ES-I3 (cell line): Measurements from ENCODE around the gene LZTS3.
"Not testable (repeated sequence)": the region's sequence is repeated elsewhere in the genome, so short reads cannot be mapped to it uniquely, and the experiment has no call there.

Source experiments
- H3K36me3 ChIP-seq: 2 replicates; pipeline ENCODE4 v1.6.1; 2013; ENCODE audit warnings: mild to moderate bottlenecking, low read length, control low read depth, moderate library complexity; ENCODE audit not compliant: insufficient read depth
- H3K4me1 ChIP-seq: 2 replicates; pipeline ENCODE4 v1.6.1; 2013; ENCODE audit warnings: mild to moderate bottlenecking, control low read depth, low read length; ENCODE audit not compliant: insufficient read depth
- H3K9ac ChIP-seq: 2 replicates; pipeline ENCODE4 v1.6.1; 2013; ENCODE audit warnings: low read depth, mild to moderate bottlenecking, low read length, moderate library complexity
- H3K9me3 ChIP-seq: 2 replicates; pipeline ENCODE4 v1.6.1; 2013; ENCODE audit warnings: mild to moderate bottlenecking, low read length, moderate library complexity; ENCODE audit not compliant: control insufficient read depth, insufficient read depth

LZTS3 gene

DNA sequence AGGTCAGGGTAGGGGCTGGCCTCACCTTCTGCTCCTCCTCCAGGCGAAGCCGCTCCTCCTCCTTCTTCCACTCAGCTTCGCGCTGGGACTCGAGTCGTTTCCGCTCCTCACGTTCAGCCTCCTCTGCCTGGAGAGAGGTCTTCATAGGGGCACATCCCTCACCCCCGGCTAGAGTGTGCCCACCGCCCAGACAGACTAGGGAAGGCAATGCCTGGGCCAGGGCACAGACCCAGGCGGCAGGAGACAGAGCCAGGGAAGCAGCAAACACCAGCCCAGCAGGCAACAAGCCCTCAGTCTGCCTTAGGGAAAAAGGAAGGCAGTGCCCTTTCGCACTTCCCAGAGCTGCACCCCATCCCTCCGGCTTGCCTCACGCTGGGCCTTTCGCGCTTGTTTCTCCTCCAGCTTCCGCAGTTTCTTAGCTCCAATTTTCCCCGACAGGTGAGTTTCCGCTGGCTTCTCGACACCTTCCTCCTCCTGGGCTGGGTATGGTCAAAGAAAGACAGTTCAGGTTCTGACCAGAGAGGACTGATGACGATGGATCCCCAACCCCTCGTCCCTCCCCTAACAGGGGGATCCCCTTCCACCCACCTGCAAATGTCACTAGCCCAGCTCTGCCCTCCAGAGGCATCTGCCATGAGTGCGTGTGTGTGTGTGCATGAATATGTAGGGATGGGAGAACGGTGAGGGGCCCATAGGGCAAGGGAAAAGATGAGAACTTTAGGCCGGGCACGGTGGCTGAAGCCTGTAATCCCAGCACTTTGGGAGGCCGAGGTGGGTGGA is 26.8 kb upstream of the LZTS3 start:
- Histone ChIP-seq H3K9ac (no peak overlapping the region), H3K9me3 (no peaks in the 10 kb centered on the region), H3K4me1 (no peaks in the 10 kb centered on the region), H3K36me3 (peaks cover 15% of the 10 kb centered on the region)

DNA sequence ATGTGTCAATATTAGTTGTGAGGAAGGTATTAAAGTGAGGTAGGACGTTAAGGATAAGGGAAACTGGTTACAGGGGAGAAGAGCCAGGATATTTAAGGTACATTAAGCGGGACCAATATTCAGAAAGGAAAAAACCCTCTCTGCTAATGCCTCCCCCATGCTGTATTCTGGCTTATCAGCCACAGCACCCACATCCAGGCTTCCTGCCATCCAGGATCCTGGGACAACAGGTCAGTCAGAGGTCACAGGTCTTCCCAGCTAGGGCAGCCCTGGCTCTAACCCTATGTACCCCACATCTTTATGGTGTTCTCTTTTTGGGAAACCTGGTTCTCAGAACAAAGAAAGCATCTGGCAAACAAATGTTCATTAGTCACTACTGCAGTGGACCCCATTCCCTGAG is 25.9 kb upstream of the LZTS3 start:
- no peaks in the 10 kb centered on the region for H3K9me3 ChIP-seq
- H3K4me1 ChIP-seq: no peaks in the 10 kb centered on the region
- H3K36me3 ChIP-seq: peaks cover 15% of the 10 kb centered on the region
- H3K9ac ChIP-seq: no peak overlapping the region

- Histone ChIP-seq H3K4me1 (no peaks in the 10 kb centered on the region), H3K36me3 (peaks cover 14% of the 10 kb centered on the region), H3K9ac (no peak overlapping the region), H3K9me3 (no peaks in the 10 kb centered on the region)
Measured at GRCh38 chr20:3195590-3196237, 22.4 kb upstream of the LZTS3 start.

DNA sequence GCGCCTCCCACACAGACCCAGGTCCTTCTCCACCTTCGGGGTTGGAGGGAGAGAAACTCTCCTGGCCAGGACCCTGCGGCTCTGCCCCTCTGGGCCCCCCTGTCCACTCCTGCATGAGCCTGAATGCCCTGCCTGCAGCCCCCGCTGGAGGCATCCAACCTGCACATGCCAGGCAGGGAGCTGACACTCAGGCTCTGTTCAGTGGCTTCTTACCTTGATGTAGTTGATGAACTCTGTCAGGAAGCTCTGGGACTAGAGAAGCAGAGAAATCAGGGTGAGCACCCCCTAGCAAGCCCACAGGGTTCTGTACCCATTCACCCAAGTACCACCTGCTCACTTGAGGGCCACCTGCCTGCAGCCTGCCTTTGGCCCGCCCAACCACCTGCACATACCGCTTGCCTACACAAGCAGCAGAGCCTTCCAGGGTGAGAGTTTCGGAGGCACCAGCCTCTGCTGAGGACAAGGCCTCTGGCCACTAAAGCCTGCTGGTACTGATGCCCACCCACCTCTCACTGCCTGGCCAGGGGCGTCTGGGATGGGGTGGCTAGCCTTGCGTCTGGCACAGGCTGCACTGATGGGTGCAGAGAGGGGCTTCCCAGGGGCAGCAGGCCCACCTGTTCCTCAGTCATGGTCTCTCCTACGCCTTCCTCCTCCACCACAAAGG is 21.4 kb upstream of the LZTS3 start:
- no peak overlapping the region for H3K9ac ChIP-seq
- peaks cover 16% of the 10 kb centered on the region for H3K36me3 ChIP-seq
- no peaks in the 10 kb centered on the region for H3K9me3 ChIP-seq
- H3K4me1 ChIP-seq: no peaks in the 10 kb centered on the region

DNA sequence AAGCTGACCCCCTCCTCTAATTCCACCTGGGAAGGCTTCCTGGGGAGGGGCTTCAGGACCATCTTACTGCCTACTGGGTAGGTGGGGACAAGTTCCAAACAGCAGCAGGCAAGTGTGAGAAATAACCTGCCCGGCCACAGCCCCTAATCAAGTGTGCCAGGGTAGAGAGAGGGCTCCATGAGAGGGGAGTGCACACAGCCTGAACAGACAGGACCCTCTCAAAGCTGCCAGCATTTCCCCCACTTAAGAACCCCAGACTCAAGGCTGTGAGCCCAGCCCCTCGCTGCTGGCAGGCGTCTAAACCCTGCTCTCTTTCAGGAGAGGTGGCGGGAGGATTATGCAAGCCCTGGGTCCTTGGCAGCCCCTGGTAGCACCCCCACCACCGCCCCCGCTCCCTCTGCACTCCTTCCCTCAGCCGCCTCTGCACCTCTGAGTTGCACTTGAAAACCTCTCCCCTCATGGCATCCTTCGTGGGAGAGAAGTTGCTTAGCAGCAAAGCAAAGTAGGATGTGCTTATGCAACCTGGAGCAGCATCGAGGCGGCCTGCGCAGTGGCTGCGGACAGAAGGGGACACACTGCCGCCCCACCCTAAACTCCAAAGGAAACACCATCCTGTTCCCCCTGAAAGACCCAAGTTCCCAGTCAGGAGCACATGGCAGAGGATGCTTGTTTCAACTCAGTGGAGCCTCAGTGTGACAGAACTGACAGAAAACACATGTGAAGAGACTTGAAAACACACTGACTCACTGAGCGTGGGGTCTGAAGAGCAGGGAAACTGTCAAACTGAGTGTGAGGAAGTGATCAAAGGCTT is 20.7 kb upstream of the LZTS3 start:
- Histone ChIP-seq H3K9me3 (no peaks in the 10 kb centered on the region), H3K4me1 (no peaks in the 10 kb centered on the region), H3K9ac (no peak overlapping the region), H3K36me3 (peaks cover 11% of the 10 kb centered on the region)

- peaks cover 11% of the 10 kb centered on the region for H3K36me3 ChIP-seq
- H3K9me3 ChIP-seq: no peaks in the 10 kb centered on the region
- H3K4me1 ChIP-seq: no peaks in the 10 kb centered on the region
- no peak overlapping the region for H3K9ac ChIP-seq
Measured at GRCh38 chr20:3192226-3193015, 19.1 kb upstream of the LZTS3 start.

GRCh38 chr20:3190681-3191111 is 17.3 kb upstream of the LZTS3 start:
- H3K9ac ChIP-seq: no peak overlapping the region
- H3K9me3 ChIP-seq: no peaks in the 10 kb centered on the region
- H3K36me3 ChIP-seq: peaks cover 8% of the 10 kb centered on the region
- H3K4me1 ChIP-seq: no peaks in the 10 kb centered on the region

DNA sequence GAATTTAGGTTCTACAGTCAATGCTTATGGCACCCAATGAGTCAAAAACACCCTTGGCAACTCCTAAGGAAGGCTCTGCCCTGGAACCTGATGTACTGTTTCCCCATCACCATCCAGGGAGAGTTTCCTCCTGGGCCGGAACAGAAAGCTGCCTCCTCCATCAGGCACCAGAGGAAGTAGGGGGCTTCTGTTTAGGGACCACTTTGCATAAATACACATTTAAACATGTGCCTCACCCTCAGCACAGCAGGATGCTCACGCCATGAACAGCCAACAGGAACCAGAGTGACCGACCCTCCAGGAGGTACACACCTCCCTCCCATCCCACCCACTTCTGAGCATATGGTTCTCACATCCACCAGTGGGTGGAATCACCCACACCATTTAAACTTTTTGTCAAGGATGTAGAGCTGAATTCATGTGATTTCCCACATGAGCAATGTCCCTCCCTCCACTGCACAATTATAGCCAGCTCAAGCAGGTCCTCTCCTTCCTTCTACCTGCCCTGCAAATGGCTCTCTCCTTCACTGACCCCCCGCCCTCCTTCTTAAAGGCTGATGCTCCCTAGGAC is 16.3 kb upstream of the LZTS3 start:
- Histone ChIP-seq H3K9me3 (no peaks in the 10 kb centered on the region), H3K4me1 (no peaks in the 10 kb centered on the region), H3K36me3 (peaks cover 8% of the 10 kb centered on the region), H3K9ac (no peak overlapping the region)

GRCh38 chr20:3188823-3189413 is 15.6 kb upstream of the LZTS3 start:
- Histone ChIP-seq H3K4me1 (no peaks in the 10 kb centered on the region), H3K9me3 (no peaks in the 10 kb centered on the region), H3K9ac (no peak overlapping the region), H3K36me3 (peaks cover 8% of the 10 kb centered on the region)

DNA sequence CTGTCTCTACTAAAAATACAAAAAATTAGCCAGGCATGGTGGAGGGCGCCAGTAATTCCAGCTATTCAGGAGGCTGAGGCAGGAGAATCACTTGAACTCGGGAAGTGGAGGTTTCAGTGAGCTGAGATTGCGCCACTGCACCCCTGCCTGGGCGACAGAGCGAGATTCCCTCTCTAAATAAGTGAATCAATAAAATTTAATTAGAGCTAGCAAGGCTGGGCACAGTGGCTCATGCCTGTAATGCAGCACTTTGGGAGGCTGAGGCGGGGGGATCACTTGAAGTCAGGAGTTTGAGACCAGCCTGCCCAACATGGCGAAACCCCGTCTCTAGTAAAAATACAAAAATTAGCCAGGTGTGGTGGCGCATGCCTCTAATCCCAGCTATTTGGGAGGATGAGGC is 14.5 kb upstream of the LZTS3 start:
- H3K4me1 ChIP-seq, H3K9me3 ChIP-seq, H3K36me3 ChIP-seq, H3K9ac ChIP-seq: not testable (repeated sequence)

GRCh38 chr20:3183896-3184612 is 10.7 kb upstream of the LZTS3 start:
- H3K4me1 ChIP-seq: no peaks in the 10 kb centered on the region
- H3K9ac ChIP-seq: no peak overlapping the region
- no peaks in the 10 kb centered on the region for H3K9me3 ChIP-seq
- no peaks in the 10 kb centered on the region for H3K36me3 ChIP-seq

DNA sequence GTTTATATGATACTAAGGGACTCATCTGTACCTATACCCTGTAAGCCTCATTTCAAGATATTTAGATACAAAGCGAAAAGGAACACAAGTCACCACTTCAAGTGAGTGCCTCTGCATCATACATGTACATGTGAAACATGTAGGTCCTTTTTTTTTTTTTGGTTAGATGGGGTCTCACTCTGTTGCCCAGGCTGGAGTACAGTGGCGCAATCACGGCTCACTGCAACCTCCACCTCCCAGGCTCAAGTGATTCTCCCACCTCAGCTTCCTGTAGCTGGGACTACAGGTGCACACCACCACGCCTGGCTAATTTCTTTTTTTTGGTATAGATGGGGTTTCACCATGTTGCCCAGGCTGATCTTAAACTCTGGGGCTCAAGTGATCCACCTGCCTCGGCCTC is 9.1 kb upstream of the LZTS3 start:
- H3K9ac ChIP-seq, H3K9me3 ChIP-seq, H3K4me1 ChIP-seq, H3K36me3 ChIP-seq: not testable (repeated sequence)

- H3K36me3 ChIP-seq: no peaks in the 10 kb centered on the region
- H3K4me1 ChIP-seq: no peaks in the 10 kb centered on the region
- H3K9me3 ChIP-seq: no peaks in the 10 kb centered on the region
- no peak overlapping the region for H3K9ac ChIP-seq
Measured at GRCh38 chr20:3181270-3181669, 7.9 kb upstream of the LZTS3 start.
